NCI-H2196 treated with DMSO at 0.1 percent for 48 hours (cell line): ENCODE measurements around the gene FANCC.

Experiments
- DNase-seq: peaks from one replicate; lab custom pipeline; 2025; ENCODE audit not compliant: unreplicated experiment; lab: John Stamatoyannopoulos, UW

Gene FANCC

DNA sequence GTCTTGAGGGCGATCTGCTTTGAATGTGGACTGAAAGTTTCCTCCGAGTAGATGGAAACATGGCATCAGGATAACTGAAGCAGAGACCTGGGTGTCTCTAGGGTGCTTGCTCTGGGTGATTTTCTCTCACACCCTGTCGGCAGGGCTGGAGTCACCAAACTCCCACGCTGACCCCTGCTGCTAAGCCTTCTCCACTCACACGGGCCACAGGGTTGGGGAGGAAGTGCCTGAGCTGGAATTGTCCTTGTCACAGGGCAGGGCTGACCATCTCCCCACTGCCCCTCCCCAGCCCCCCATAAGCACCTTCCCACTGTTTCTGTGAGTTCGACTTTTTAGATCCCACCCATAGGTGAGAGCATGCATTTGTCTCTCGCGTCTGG lies 212.9 kb downstream of the FANCC start:
- no peak for DNase-seq

DNA sequence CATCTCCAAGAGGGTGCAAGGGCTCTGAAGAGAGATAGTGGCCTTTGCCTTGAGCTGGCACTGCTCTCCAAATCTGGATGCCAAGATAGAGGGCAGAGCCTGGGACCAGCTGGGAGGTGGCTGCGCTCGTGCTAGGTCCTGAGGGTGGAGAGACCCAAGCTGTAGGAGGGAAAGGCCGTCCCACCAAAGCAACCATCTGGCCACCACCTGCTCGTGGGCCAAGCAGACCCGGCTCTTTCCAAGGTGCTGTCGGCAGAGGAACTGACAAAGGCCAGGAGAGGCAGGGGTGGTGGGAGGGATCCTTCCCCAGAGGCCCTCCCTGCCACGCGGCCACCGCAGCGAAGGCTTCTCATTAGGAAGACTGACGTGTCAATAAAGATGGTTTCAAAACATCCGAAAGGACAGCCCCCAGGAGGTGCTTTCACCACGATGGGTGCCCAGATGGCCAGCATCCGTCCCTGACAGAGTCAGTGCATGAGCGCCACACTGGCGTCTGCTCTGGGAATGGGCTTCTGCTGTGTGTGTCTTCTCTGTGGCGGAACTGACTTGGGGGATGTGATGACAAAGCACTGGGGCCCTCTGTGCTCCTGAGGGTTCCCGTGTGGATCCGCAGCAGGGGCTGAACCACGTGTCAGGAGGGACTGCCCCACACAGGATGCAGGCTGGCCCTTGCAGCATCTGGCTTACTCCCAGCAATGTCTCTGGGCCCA lies 213.5 kb downstream of the FANCC start:
- DNase-seq, result no peak

DNA sequence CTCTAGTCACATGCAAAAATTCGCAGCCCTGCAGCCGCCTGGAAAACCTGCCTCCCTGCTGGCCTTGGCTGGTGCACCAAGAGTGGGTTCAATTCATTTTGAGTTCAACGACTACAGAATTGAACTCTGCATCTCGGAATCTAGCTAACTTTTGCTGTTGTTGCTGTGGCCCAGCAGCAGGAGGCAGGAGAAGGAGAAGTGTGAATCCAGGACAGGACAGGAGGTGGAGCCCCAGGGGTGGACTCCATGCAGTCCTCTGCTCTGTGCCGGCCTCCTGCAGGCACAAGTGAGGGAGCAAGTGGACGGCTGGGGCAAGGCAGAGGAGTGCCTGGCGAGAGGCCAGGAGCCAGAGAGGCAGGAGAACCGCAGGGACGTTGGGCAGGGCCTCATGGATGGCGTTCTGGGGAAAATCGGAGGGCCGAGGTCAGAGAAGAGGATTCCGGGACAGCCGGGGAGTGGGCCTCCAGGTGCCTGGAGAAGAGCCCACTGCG lies 214.2 kb downstream of the FANCC start:
- DNase-seq, result no peak

GRCh38 chr9:95102572-95102971 lies 214.9 kb downstream of the FANCC start:
- DNase-seq, result no peak

- DNase-seq, result no peak
Measured at GRCh38 chr9:95102001-95102433, 215.5 kb downstream of the FANCC start.

DNA sequence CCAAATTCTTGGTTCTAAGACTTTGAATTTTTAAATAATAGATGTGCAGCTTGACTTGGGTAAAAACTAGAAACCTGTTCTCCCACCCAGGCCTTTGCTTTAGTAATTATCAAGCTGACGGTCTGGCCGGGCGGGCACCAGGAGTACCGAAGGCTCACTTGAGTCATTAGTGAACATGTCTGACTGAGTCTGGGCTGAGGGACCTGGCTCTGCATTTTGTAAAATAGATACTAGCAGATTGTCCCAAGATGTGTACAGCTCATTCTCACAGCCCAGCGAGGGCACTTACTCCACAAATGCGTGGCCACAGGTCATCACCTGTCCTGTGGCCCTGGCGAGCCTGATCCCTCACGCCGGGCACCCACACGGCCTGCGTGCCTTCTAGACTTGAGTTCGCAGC lies 216.2 kb downstream of the FANCC start:
- no peak for DNase-seq

GRCh38 chr9:95100071-95100627 lies 217.4 kb downstream of the FANCC start:
- DNase-seq, result no peak

DNA sequence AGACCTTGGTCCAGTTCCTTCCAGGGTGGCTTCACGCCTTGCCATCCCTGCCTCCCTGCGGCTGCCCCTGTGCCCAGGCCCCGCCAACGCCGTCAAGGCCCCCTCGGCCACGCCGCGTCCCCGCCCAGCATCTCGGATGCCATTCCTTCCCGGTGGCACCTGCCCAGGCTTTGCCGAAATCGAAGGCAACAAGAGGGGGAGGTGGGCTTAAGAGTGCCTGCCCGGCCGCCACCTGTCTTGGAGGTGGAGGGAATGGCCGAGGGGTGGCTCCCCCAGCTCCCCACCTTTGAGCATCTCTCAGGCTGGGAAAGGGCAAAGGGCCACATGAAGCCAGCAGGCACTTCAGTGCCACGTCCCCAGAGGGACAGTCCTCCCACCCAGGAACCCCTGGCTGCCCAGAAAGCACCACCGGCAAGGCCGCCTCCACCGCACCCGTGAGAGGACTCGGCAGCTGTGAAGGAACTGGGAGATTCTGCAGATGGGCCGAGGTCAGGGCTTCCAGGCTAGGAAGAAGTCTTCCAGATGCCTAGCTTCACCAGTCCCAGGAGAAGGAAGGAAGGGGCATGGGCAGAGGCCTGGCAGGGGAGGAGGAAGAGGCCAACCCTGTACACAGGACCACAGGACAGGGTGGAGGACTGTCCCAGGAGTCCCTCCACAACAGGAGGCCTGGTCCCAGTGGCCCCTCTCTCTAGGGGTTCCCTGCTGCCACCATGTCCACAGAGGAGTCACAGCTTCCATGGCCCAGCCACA lies 218.0 kb downstream of the FANCC start:
- DNase-seq, result no peak

DNA sequence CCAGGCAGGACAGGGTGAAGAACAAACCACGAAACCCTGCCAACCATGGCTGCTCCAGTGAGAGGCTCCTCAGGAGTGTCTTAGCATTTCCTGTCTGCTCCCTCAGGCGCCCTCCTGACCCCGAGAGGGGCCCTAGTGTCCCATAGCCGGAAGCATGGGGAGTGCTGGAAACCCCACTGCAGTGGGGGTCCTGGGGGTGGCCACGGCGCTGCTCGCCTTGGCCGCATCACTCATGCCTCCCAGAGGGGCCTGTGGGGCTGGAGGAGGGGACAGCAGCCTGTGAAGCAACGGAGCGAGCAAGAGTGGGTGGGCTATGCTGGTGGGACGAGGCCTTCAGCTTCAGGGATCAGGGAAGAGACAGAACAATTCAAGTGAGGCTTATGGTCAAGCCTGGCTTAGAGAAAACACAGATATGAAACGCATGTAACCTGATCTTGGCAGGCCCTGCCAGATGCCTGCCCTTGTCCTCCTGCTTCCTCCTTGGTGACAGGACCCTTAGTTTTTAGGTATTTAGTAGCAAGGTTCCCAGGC lies 219.1 kb downstream of the FANCC start:
- no peak for DNase-seq

DNA sequence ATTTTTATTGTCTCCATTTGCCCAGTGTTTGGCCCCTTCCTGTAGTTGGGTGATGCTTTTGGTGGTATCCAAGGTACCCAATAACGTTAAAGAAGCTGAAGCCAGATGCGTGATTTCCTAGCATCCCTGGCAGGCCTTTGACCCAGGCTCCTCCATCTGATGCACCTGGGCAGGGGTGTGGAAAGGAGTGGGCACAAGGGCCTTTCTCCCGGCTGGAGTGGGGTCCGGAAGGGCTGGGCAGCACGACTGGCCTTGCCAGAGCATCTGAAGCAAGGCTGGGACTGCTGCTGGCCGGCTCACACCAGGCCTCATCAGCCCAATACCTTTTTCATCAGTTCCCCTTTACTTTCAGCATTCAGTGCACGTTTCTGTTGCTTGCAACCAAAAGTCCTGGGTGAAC lies 220.2 kb downstream of the FANCC start:
- DNase-seq, result no peak

- no peak for DNase-seq
Measured at GRCh38 chr9:95096807-95097206, 220.7 kb downstream of the FANCC start.

- DNase-seq, result no peak
Measured at GRCh38 chr9:95096381-95096780, 221.1 kb downstream of the FANCC start.

DNA sequence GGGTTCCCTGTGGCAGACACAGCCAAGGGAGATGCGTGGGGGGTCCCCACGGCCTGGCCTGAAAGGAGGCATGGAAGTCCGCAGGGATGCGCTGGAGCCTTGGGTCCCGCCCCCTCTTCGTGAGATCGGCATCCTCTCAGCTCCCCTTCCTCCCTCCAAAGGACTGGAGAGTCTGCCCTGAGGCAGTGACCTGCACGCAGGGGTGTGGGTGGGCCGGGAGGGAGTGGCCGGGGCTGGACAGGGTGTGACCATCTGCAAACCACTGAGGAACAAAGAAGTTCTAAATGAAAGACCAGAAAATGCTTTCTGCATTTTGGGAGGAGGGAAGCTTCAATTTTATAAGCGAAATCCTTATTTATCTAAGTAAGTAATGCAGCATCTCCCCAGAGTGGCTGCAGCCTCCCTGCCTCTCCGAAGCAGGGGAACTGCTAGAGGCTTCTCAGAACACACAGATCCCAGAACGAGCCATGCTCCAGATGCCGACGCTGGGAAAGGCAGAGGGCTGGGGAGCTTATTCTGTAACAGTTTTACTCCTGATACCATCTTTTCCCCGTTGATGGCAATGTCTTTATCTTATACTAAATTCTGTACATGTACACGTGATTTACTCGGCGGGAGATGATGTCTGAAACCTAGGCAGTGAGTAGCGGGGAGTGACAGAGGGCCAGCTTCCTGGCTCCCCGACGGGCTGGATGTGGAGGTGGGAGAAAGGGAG lies 221.7 kb downstream of the FANCC start:
- no peak for DNase-seq

- DNase-seq, result no peak
Measured at GRCh38 chr9:95094002-95094401, 223.5 kb downstream of the FANCC start.

DNA sequence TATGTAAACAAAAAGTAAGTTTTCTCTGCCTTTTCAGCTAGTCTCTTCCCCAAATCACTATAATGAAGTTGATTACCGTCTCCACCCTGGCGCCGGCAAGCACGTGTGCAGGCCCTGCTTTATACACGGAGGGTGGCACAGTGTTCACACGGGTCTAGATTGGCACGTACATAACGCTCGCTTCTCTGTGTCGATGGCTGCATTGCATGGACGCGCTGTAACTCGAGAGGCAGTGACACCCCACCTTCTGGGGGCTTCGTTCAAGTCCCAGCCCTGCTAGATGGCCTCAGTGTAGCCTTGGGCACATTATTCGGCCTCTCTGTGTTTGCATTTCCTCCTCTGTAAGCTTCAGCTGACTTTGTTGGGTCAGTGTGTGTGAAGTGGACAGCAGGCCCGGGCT lies 223.9 kb downstream of the FANCC start:
- DNase-seq, result no peak

DNA sequence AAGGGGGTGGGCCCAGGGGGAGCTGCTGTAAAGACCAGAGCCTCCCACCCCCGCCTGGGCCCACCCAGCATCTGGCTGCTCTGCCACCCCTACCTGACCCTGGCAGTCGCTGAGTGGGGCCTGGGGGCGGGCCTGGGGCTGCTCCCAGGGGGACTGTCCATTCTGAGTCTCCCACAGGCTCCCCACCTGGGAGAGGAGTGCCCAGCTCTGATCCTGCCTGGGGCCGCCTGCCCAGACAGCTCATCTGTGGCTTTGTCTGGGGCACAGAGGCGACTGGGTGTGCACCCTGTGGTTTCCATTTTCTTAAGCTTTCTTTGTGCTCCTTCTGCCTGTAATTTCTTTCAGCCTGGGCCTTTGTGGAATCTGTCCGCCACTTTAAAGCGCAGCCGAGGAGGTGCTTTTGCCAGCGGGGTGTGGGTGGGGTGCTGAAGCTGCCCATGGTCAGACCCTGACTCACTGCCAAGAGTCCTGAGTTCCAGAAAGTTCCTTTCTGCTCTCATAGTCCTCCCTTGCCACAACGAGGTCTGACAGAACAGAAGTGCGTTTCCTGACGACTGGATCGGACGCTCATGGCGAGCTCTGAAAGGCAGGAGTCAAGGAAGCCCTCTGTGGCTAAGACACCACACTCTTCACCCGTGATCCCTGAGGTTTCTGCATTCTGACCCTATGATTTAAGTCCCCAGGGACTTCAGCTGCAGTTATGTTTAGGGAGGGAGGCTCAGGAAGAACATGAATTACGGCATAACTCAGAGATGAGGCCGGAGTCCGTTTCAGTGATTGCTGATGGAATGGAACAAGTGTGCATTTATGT lies 225.0 kb downstream of the FANCC start:
- no peak for DNase-seq

- no peak for DNase-seq
Measured at GRCh38 chr9:95091601-95092261, 225.8 kb downstream of the FANCC start.

- DNase-seq, result no peak
Measured at GRCh38 chr9:95090871-95091577, 226.5 kb downstream of the FANCC start.

DNA sequence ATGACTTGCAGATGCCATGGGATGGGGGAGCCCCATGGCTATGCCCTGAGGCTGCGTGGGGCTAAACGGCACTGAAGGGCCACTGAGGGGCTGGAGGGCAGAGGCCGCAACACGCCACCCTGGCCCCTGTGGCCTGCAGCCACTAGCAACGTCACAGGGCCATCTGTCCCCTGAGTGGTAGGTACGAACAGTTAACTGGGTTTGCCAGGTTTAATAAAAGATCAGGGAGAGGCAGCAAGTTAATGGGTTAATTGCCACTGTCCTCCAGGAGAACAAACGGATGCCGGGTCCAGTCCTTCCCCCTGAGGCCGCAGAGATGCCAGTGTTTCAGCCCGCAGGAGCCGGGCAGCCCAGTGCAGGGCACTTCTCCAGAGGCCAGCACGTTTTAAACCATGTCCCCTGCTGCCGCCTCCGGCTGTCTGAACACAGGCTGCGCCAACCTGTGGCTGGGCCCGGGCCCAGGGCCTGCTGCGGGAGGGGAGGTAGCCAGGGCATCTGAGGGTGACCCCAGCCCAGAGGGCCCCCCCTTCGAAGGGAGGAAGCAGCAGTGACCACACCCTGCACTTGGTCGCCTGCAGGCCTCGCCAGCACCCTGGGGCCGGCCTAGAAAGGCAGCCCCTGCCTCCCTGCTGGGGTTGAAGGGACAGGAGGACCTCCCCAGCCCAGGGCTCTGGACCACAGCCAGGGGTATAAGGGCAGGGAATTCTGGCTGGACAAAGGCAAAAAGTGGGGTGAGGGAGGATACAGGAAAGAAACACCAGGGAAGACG lies 227.3 kb downstream of the FANCC start:
- no peak for DNase-seq
